ENCODE results near the gene MACO1.

DNA sequence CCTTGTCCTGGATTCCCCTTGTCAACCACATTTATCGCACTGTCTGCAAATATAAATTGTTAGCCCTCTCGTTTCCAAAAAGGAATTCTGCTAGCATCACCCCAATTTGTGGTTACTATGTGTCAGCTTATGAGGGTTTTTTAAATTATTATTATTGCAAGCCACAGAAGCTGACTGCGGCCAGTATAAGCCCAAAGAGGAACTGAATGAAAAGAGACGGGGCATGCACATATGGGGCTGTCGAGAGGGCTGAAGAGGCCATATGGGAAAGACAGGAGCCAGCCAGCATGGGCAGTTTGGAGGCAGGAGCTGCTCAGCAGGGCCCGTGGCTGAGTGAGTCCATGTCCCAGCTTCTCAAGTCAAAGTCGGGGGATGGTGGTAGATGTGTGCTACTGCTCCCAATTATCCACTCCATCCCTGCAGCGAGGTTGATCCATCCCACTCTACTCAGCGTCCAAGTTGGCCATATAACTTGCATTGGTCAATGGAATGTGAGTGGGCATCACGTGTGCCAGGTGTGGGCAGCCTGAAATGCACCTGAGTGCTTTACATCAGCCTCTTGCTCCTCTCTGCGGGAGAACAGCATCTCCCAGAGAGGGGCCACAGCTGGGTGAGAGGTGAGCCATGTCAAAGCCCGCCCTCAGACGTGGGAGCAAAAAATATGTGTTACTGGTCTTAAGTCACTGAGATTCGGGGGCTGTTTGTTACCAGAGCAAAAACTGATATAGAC is 75.1 kb downstream of the MACO1 start:
- no peak for TF ChIP-seq POLR2A (IDR thresholded peaks at IDR 0.05; ENCODE audit: low read length)
- no peak for TF ChIP-seq GATA1 (IDR thresholded peaks at IDR 0.05; ENCODE audit: low read depth, low read length)
